ENCODE measurements around the gene AFTPH. TPM values are rescaled to one million over a fixed set of nuclear protein-coding genes. Genes with fewer than 3 reads are reported as not detected.

The AFTPH gene
- total RNA-seq, 1 experiment from 2014 or later, result 17.9 TPM

DNA sequence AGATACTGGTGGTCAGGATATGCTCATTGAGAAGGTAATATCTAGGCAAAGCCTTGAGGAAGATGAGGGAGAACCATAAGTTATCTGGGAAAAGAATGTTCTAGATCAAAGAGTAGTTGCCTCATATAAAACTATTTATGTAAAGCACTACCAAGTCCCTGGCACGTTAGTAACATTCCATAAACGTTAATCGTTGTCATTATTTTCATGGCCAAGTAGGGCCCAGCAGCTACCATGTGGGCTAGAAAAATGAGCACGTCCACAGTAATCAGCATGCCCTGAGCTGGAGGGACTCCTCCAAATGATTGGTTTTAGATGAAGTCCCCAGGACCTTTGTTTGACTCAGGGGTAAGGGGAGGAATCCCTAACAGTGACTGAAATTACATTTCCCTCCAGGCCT is 32.7 kb upstream of the AFTPH start:
- Histone ChIP-seq H3K4me1 (ENCODE audit: control insufficient read depth, insufficient read depth, low read length) (no peaks in the 10 kb centered on the region), H3K27me3 (ENCODE audit: control insufficient read depth, insufficient read depth, low read length) (peaks cover 22% of the 10 kb centered on the region), H3K9me3 (ENCODE audit: control insufficient read depth, insufficient read depth, low read depth, low read length) (no peaks in the 10 kb centered on the region), H3K4me3 (ENCODE audit: low read depth in 2 of 2, low read length in 2 of 2) (no peak overlapping the region), H3K27ac (ENCODE audit: low read length) (no peak overlapping the region), H3K36me3 (ENCODE audit: control insufficient read depth, insufficient read depth, low read length) (no peaks in the 10 kb centered on the region)
- ATAC-seq, result no peak
- POLR2A ChIA-PET, result no interaction called here
- in situ Hi-C loops (cut with HindIII; ENCODE audit: low pct_unique_long_range_greater_than_20kb, low sequenced_read_pairs), result no loop called here
- CTCF ChIA-PET, result no interaction called here
- no peak for DNase-seq (ENCODE audit: low read depth, low spot score)
- no peak for TF ChIP-seq POLR2AphosphoS5 (IDR thresholded peaks at IDR 0.05; ENCODE audit: low read depth, low read length)
- no peak for TF ChIP-seq TCF7L2 (IDR thresholded peaks at IDR 0.05; ENCODE audit: low read depth, low read length)
- TF ChIP-seq, protein P1, sequence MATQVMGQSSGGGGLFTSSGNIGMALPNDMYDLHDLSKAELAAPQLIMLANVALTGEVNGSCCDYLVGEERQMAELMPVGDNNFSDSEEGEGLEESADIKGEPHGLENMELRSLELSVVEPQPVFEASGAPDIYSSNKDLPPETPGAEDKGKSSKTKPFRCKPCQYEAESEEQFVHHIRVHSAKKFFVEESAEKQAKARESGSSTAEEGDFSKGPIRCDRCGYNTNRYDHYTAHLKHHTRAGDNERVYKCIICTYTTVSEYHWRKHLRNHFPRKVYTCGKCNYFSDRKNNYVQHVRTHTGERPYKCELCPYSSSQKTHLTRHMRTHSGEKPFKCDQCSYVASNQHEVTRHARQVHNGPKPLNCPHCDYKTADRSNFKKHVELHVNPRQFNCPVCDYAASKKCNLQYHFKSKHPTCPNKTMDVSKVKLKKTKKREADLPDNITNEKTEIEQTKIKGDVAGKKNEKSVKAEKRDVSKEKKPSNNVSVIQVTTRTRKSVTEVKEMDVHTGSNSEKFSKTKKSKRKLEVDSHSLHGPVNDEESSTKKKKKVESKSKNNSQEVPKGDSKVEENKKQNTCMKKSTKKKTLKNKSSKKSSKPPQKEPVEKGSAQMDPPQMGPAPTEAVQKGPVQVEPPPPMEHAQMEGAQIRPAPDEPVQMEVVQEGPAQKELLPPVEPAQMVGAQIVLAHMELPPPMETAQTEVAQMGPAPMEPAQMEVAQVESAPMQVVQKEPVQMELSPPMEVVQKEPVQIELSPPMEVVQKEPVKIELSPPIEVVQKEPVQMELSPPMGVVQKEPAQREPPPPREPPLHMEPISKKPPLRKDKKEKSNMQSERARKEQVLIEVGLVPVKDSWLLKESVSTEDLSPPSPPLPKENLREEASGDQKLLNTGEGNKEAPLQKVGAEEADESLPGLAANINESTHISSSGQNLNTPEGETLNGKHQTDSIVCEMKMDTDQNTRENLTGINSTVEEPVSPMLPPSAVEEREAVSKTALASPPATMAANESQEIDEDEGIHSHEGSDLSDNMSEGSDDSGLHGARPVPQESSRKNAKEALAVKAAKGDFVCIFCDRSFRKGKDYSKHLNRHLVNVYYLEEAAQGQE (IDR thresholded peaks at IDR 0.05; ENCODE audit: insufficient read depth in 1 of 2, low read depth in 2 of 2, low read length in 1 of 2), result no peak
- TF ChIP-seq SIN3A (IDR thresholded peaks at IDR 0.05; ENCODE audit: borderline replicate concordance, insufficient read depth, low read depth, low read length), result no peak
- TF ChIP-seq, protein P2, sequence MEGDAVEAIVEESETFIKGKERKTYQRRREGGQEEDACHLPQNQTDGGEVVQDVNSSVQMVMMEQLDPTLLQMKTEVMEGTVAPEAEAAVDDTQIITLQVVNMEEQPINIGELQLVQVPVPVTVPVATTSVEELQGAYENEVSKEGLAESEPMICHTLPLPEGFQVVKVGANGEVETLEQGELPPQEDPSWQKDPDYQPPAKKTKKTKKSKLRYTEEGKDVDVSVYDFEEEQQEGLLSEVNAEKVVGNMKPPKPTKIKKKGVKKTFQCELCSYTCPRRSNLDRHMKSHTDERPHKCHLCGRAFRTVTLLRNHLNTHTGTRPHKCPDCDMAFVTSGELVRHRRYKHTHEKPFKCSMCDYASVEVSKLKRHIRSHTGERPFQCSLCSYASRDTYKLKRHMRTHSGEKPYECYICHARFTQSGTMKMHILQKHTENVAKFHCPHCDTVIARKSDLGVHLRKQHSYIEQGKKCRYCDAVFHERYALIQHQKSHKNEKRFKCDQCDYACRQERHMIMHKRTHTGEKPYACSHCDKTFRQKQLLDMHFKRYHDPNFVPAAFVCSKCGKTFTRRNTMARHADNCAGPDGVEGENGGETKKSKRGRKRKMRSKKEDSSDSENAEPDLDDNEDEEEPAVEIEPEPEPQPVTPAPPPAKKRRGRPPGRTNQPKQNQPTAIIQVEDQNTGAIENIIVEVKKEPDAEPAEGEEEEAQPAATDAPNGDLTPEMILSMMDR (IDR thresholded peaks at IDR 0.05), result no peak
- no TSS peak for BruUV-seq (replicated peaks)
- intact Hi-C loops (cut with micrococcal nuclease; ENCODE audit: unreplicated experiment), result no loop called here

DNA sequence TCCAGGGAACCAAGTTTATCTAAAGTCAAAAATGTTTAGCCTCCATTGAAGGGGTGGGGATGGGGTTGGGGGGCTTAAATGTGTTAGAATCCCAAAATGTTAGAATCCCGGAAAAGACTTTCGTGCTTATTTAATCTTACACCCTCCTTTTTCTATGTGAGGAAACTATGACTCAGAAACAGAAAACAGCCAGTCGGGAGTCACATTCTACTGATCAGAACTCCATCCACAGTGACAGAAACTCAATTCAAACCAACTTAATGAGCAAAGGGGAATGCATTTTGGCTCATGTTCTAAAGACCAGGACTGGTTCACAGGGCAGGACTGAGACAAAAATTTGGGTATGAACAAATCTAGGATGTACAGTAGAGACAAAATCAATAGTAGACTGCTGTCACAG is 31.9 kb upstream of the AFTPH start:
- intact Hi-C loops (cut with micrococcal nuclease; ENCODE audit: unreplicated experiment), result no loop called here
- Histone ChIP-seq H3K36me3 (ENCODE audit: control insufficient read depth, insufficient read depth, low read length) (no peaks in the 10 kb centered on the region), H3K4me3 (ENCODE audit: low read depth in 2 of 2, low read length in 2 of 2) (no peak overlapping the region), H3K9me3 (ENCODE audit: control insufficient read depth, insufficient read depth, low read depth, low read length) (no peaks in the 10 kb centered on the region), H3K4me1 (ENCODE audit: control insufficient read depth, insufficient read depth, low read length) (no peaks in the 10 kb centered on the region), H3K27me3 (ENCODE audit: control insufficient read depth, insufficient read depth, low read length) (peaks cover 20% of the 10 kb centered on the region), H3K27ac (ENCODE audit: low read length) (no peak overlapping the region)
- ATAC-seq (no peak), DNase-seq (ENCODE audit: low read depth, low spot score) (no peak)
- no TSS peak for BruUV-seq (replicated peaks)
- in situ Hi-C loops (cut with HindIII; ENCODE audit: low pct_unique_long_range_greater_than_20kb, low sequenced_read_pairs), result no loop called here
- ChIA-PET POLR2A (no interaction called here), CTCF (no interaction called here)
- TF ChIP-seq SIN3A (IDR thresholded peaks at IDR 0.05; ENCODE audit: borderline replicate concordance, insufficient read depth, low read depth, low read length) (no peak), POLR2AphosphoS5 (IDR thresholded peaks at IDR 0.05; ENCODE audit: low read depth, low read length) (no peak), TCF7L2 (IDR thresholded peaks at IDR 0.05; ENCODE audit: low read depth, low read length) (no peak)
- TF ChIP-seq, protein P2 (IDR thresholded peaks at IDR 0.05), result no peak
- TF ChIP-seq, protein P1 (IDR thresholded peaks at IDR 0.05; ENCODE audit: insufficient read depth in 1 of 2, low read depth in 2 of 2, low read length in 1 of 2), result no peak
